HG02642 (cell line): Measurements from ENCODE around the gene ISCA2.
"Not testable (repeated sequence)": the region's sequence is repeated elsewhere in the genome, so short reads cannot be mapped to it uniquely, and the experiment has no call there.

Experiments
- ATAC-seq: cut with Tn5 transposase; IDR thresholded peaks from one replicate; pipeline ENCODE4 v1.9.1; 2021; ENCODE audit warnings: mild to moderate bottlenecking; ENCODE audit not compliant: unreplicated experiment, poor library complexity

ISCA2 gene, protein sequence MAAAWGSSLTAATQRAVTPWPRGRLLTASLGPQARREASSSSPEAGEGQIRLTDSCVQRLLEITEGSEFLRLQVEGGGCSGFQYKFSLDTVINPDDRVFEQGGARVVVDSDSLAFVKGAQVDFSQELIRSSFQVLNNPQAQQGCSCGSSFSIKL

DNA sequence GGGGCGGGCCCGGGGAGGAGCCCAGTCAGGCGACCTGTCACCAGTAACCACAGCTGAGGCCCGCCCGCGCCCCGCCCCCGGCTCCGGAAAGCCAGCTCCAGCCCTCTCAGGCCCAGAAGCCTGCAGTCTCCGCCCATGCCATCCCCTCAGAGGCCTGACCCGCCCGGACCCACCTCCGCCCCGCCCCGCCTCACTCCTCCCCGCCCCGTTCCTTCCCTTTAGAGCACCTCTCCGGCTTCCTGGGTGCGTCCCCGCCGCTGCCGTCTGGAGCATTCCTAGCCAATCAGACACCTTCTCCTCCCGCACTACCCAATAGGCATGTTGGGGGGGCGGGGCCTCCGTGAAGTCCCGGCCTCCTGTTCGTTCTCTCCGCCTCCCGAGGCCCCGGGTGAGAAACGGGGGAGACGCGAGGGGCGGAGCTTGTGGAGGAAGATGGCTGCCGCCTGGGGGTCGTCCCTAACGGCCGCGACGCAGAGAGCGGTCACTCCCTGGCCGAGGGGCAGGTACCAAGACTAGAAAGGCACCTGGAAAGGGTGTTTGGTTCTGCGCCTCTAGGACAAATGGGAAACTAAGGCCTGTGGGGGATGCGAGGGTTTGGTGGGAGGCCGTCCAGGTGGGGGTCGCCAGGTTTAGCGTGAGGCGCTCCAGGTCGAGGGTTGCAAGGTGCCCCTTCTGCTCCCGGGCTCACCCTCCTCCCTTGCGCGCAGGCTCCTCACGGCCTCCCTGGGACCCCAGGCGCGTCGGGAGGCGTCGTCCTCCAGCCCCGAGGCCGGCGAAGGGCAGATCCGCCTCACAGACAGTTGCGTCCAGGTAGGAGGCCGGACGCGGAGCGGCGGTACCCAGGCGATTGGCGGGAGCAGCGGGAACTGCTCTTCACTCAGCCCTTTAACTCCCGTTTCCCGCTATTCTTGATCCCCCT lies at the start of gene ISCA2:
Gene ISCA2 (plus strand): TSS at position 423 of the 919 bp plus-strand sequence. CDS start 10 bp downstream, at position 433.
- peak; percentile 88 for ATAC-seq

DNA sequence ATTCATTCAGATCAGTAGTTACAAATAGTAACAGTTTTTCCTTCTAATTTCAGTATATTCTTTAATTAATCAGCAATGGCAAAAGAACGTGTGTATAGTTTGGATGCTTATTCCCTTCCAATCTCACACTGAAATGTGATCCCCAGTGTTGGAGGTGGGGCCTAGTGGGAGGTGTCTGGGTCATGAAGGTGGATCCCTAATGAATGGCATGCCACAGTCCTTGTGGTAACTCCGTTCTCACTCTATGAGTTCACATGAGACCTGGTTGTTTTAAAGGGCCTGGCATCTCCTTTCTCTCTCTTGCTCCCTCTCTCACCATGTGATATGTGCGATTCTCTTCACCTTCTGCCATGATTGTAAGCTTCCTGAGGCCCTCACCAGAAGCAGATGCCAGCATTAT lies 48.7 kb upstream of the ISCA2 start:
- ATAC-seq, result no peak

DNA sequence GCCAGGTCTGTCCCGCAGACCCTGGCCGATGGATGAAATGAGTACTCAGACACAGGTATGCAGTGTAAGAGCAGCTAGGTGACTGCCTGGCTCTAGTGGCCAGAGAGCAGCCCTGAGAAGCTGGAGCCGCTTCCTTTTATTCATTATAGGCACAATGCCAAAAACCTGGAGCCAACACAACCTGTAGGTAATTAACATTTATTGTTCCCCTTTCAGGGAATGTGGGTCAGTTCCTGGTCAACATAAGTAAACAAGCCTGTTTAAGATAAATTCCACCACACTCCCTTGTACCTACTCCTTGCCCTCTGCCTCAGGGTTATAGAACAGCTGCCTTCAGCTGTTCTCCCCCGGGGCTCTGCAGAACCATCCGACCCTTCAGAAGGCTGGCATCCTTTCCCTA lies 39.2 kb upstream of the ISCA2 start:
- not testable (repeated sequence) for ATAC-seq

DNA sequence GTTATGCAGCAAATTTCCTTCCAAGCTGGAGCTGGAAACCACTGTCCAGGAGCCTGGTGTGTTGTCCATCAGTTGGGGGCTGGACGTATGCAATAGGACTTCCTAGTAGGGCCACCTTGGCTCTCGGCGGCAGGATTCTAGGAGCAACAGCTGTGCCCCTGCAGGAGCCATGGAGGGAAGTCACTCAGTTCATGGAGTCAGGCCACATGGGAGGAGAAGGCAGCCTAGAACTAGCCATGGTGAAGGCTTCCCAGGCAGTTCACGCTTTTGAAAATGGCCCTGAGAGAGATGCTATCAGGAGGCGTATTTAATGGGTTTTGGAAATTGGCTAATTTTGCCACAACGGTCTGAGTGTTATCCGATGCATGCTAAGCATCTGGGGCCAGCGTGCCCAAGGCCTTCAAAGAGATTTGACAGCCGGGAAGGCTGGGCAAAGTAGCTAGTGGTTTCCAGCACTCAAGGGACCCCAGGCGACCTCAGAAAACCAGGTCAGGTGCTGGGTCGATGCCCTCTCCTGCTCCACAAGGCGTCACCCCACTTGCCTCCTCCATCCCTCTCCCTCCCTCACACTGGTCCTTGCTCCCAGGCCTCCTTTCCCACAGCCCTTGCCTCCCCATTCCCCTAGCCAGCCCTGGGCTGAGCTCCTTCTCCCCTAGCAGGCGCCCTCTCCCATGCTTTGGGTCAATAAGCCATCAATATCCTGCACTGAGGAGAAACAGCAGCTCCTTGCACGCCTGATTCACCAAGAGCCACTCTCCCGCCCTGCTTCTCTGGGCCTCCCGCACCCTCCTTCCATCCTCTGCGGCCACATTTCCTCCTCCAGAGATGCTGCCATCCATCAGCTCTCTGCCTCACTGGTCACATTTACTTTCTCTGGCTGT lies 36.6 kb upstream of the ISCA2 start:
- no peak for ATAC-seq

DNA sequence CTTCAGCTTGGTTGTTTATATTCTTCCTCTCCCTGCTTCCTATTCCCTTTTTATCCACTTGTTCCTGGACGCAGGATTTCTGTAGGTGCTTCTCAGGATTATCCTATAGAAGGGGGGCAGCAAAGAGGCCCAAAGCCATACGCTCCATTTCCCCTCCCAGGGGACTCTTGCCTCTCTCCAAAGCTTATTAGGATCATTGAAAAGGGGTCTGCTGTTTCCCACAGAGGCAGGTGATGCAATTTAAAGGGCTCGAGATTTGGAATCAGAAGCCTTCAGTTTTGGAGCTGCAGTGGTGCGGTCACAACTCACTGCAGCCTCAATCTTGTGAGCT lies 36.0 kb upstream of the ISCA2 start:
- ATAC-seq, result no peak

DNA sequence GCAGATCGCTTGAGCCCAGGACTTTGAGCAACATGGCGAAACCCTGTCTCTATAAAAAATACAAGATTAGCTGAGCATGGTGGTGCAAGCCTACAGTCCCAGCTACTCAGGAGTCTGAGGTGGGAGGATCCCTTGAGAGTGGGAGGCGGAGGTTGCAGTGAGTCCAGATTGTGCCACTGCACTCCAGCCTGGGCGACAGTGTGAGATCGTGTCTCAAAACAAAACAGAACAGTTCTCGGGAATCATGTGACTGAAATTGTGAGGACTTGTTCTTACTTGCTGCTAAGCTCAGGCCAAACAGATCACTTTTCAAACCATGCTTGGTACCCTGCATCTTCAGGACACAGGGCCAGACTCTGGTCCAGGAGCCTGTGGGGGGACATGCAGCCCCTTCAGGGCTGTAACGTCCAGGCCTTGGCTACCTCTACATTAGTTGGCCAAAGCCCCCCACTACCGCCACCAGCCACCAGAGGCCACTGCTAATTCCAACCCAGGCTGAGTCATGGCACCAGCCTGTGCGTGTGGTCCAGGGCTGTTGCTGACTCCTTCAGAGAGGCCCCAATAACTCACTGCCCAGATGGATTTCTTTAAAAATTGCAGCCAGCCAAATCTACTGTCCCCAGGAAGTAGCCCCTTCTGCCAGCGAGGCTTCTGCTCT lies 34.1 kb upstream of the ISCA2 start:
- ATAC-seq, result peak; percentile 55

DNA sequence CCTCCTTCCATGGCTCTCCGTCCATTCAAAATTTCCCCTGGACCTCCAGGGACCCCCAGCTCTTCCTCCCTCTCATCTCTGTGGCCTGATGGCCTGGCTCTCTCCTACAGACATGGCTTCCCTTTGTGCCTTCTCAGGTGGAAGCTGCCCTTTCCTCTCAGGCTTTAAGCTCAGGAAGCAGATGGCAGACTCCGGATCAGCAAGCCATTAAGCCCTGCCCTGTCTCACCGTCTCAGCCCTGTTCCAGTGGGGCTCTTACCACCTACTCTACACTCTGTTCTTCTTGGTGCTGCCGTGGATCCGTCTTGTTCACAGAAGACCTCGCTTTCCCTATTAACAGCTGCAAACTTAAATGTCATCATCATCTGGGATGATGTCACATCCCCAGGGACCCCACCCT lies 33.6 kb upstream of the ISCA2 start:
- ATAC-seq, result no peak

DNA sequence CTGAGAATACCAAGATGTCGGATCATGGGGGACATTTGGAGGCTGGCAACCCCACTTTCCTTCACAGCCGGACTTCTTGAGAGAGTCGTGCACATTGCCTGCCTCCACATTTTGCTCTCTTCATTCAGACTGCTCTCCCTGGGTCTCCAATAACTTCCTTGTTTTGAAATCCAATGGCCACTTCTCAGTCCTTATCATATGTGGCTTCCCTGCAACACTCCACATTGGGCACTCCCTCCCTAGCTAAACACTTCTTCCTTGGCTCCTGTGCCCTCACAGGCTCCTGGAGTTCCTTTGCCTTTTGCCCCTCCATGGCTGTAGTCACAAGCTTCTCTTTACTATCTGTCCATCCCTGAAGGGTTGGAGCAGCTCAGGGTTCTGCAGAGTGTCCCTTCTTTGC lies 30.6 kb upstream of the ISCA2 start:
- ATAC-seq, result no peak

DNA sequence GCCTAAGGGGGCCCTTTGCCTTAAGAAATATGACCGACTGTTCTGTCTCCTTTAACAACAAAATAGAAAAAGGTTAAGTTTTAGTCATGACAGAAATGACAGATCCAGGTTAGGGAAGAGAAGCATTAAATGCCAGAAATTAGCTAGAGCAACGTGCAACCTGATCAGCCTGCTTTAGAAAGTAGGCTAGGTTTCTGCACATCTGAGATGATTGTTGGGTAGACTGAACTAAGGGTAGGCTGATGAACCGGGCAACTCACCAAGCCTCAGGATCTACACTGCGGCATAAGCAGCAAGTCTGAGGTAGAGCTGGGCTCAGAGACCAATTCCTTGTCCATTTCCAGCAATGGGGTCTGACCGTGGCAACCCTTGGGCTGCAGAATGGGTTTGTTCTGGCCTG lies 29.9 kb upstream of the ISCA2 start:
- ATAC-seq, result no peak

DNA sequence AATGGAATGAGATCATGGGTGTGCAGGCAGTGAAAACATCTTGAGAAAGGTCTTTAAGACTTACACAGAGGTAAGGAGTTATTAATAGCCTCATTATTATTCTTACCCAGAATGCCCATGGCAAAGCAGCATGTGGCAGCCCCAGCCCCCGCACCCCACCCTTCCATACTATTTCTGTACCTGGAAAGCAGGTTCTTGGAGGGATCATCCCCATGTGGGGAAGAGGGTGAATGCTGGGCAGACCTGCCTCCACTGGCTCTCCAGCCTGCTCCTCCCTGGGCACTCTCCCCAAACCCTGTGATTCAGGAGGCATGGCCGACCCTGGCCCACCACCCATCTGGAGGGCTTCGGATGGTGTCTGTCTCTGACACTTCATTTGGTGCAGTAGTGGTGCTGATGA lies 28.8 kb upstream of the ISCA2 start:
- no peak for ATAC-seq

DNA sequence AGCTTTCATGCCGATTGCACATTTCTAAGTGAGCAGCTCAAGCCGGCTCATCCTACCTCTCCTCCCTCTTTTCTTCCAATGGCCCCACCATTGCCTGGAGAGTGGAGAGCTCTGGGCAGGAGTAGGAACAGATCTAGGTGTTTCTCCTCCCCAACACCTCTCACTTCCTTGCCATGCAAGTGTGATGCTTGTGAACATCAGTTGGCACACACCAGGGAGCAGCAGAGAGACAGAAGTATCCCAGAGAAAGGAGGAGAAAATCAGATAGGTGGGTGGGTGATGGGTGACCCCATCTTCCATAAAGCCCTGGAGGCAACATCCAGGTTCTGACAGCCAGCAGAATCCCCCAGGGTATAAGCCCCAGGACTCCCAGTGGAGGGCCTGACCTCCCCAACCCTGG lies 28.2 kb upstream of the ISCA2 start:
- no peak for ATAC-seq

DNA sequence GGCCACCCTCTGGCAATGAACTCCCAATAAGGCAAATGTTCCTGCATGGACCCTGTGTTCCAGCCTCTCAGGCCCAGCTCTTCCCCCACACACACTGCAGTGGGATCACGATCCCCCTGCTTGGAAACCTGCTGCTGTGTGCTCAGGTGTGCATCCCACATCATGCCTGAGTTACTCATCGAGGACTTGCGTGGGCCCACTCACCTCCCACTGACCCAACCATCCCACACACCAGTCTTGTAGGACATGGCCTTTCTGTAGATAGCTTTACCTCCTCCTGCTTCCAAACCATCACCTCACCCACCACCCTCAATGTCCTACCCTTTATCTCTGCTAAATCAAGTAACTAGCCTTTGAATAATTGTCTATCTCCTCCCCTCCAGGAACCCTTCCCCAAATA lies 25.1 kb upstream of the ISCA2 start:
- ATAC-seq, result no peak

DNA sequence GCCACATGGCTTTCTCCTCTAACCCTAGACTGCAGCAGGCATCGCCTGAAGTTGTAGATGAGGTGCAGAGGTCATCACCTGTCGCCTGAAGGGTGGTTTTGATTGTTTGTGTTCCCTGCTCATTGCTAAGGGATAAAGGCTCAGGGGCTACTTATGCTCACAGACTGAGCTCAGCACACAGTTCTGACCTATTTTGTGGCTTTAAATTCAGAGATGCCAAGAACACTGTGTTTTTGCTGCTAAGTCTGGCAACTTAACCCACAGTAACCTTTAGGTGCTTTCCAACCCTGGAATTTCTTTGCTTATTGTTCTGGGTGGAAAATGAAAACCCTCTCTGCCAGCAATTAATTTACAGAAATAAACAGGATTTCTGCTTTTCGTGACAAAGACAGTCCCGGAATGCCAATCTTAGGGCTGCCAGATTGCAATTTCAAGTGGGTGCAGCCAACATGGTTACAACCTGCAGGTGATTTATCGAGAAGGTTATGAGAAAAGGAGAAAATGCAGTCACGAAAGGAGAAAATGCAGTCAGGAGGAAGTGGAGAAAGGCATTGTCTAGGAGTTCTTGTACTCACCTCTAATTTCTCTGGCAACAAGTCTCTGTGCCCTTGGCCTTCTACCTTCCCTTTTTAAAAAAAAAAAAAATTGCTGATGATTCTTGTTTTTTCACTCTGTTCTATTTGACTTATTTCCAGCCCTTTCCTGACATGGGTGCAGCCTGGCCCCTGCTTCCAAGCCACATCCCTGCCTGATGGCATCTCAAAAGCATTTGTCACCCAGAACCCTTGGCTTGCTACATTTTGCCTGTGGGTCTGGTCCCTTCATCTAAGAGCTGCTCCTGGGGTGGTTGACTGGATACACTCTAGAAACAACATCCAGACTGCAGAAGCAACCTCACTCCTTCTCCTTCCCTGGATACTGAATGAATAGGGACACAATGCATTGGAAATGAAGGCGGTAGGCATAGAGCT lies 23.7 kb upstream of the ISCA2 start:
- no peak for ATAC-seq

DNA sequence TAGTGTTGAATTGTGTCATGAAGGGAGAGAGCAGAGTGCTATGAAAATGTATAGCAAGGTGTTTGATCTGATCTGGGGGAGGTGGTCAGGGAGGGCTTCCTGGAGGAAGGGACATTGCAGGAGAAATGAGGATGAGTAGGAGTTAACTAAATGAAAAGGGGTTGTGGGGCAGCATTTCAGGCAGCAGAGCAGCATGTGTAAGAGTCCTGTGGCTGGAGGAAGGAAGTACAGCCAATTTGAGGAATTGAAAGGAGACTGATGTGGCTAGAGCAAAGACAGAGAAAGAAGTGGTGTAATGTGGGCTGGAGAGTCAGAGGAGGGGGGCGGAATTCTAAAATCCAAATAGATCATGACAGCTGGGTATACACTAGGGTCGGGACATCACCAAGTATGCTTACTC lies 21.0 kb upstream of the ISCA2 start:
- ATAC-seq, result no peak

DNA sequence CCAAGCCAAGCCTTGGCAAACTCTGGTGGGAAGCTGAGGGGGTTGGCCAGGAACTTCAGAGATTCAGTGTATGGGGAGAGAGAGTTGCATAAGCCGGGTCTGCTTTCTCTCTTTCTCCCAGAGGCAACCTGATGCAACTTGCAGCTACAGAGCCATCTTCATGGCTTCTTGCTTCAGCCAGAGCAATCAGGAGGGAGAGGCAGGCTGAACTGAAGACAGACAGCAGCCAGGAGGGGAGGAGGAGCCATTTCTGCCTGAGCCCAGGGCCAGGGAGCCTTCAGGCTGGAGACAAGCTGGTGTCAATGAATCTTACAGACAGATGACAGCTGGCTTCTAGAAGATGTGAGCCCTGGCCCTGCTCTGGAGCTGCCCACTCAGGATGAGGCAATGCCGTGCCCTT lies 19.2 kb upstream of the ISCA2 start:
- ATAC-seq, result no peak

DNA sequence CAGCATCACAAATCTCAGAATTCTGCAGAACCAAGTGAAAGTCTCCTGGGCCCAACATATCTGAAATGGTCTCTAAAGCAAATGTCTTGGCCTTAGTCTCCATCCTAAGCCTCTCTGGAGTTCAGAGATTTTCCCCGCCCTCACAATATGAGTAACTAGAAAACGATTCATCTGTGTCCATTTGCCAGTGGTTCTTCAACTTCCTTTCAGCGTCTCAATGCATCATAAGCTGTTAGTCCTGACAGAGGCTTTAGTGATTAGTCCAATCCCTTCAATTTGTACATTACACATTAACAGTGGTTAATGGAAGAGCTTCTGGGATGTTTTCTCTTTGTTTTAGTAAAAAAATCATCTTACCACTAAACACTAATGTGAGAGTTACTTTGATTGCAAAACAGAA lies 17.9 kb upstream of the ISCA2 start:
- ATAC-seq, result no peak

DNA sequence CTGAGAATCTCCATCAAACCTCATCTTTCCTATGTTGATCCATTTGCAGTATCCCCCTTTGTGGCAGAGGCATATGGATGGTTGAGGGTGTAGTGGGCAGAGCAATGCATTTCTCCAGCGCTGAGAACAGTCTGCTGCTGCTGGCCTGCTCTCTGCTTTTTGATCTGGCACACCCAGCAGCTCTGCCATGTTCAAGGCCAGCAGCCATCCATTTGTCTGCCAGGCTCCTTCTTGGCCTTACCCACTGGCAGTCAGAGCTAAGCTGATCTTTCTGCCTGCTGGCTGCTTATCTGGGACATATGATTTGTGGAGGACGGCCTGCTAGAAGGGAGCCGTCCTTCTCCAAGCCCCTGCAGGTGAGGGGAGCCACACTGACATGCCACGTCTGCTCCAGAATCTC lies 17.5 kb upstream of the ISCA2 start:
- no peak for ATAC-seq

DNA sequence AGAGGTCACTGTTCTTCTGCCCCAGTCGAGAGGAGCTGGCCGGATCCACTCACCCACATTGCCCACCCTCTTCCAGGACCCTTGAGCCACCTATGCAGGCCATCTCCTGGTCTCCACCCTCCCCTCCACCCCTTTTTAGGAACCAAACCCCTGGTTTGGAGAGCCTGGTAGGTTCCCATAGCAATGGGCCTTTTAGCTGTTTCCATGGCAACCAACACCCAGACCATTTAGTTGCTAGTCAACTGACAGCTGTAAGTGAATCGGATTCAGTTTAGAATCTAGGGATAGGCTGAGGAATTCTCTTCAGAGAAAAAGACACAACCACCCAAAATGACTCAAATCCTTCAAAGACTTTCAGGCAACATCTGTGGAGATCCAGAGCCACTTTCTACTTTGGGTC lies 17.0 kb upstream of the ISCA2 start:
- ATAC-seq, result no peak

DNA sequence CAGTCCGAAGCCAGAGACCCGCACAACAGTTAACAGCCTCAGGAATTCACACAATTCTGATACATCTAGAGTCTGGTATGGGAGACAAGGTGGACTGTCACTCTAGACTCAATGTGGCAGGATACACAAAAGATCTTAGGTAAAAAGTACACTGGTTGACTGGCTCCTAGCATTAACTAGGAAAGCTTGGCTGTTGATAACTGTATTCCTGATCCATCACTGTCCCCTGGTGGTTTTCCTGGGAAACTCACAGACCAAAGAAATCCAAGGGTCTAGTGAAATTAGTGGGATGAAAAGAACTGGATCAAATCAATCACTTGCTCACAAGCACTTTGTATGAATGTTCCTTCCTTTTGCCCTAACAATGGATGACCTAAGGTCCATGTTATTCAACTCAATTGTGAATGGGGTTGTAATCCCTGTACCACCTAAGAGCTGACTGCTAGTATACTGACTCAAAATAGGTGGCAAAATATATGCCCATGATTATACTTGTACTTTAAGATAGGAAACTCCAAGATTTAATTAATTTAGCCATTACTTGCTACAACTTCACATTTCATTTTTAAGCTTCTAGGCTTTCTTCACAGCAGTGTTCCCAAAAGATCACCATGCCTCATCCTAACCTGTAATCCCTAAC lies 14.4 kb upstream of the ISCA2 start:
- ATAC-seq, result no peak
